ENCODE data around the gene IL1RL2.

The IL1RL2 gene

DNA sequence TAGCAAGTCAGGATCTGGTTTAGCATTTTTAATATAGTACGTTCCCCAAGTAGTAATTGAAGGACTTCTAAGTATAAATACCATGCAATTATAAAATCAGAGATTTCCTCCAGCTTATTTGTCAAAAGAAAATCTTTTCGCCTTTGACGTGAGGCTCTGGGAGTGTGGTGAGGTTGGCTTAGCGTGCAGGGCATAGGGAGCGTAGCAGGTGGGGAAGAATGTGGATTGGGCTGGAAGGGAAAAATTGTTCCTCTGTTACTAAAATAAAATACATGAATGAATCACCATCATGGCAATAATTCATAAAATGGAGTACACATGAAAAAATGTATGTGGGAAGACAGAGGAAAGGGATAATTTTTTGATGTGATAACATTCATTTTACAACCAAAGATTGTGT, 5.4 kb upstream of the IL1RL2 start:
- no peak for ATAC-seq
- TF ChIP-seq, protein P1, sequence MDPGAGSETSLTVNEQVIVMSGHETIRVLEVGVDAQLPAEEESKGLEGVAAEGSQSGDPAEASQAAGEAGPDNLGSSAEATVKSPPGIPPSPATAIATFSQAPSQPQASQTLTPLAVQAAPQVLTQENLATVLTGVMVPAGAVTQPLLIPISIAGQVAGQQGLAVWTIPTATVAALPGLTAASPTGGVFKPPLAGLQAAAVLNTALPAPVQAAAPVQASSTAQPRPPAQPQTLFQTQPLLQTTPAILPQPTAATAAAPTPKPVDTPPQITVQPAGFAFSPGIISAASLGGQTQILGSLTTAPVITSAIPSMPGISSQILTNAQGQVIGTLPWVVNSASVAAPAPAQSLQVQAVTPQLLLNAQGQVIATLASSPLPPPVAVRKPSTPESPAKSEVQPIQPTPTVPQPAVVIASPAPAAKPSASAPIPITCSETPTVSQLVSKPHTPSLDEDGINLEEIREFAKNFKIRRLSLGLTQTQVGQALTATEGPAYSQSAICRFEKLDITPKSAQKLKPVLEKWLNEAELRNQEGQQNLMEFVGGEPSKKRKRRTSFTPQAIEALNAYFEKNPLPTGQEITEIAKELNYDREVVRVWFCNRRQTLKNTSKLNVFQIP (CRISPR knock-in tag; IDR thresholded peaks at IDR 0.05; ENCODE audit: borderline replicate concordance, low read depth), result no peak
- TF ChIP-seq ZFP3 (CRISPR knock-in tag; IDR thresholded peaks at IDR 0.05), result no peak
- no peak for TF ChIP-seq OSR1 (CRISPR knock-in tag; IDR thresholded peaks at IDR 0.05)
- TF ChIP-seq ESRRG (CRISPR knock-in tag; IDR thresholded peaks at IDR 0.05), result no peak
- TF ChIP-seq, protein P2, sequence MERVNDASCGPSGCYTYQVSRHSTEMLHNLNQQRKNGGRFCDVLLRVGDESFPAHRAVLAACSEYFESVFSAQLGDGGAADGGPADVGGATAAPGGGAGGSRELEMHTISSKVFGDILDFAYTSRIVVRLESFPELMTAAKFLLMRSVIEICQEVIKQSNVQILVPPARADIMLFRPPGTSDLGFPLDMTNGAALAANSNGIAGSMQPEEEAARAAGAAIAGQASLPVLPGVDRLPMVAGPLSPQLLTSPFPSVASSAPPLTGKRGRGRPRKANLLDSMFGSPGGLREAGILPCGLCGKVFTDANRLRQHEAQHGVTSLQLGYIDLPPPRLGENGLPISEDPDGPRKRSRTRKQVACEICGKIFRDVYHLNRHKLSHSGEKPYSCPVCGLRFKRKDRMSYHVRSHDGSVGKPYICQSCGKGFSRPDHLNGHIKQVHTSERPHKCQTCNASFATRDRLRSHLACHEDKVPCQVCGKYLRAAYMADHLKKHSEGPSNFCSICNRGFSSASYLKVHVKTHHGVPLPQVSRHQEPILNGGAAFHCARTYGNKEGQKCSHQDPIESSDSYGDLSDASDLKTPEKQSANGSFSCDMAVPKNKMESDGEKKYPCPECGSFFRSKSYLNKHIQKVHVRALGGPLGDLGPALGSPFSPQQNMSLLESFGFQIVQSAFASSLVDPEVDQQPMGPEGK (CRISPR knock-in tag; IDR thresholded peaks at IDR 0.05; ENCODE audit: borderline replicate concordance), result no peak
- no peak for TF ChIP-seq ZFP30 (CRISPR knock-in tag; IDR thresholded peaks at IDR 0.05)
- no peak for TF ChIP-seq CSDC2 (CRISPR knock-in tag; IDR thresholded peaks at IDR 0.05)
- TF ChIP-seq, protein P3, sequence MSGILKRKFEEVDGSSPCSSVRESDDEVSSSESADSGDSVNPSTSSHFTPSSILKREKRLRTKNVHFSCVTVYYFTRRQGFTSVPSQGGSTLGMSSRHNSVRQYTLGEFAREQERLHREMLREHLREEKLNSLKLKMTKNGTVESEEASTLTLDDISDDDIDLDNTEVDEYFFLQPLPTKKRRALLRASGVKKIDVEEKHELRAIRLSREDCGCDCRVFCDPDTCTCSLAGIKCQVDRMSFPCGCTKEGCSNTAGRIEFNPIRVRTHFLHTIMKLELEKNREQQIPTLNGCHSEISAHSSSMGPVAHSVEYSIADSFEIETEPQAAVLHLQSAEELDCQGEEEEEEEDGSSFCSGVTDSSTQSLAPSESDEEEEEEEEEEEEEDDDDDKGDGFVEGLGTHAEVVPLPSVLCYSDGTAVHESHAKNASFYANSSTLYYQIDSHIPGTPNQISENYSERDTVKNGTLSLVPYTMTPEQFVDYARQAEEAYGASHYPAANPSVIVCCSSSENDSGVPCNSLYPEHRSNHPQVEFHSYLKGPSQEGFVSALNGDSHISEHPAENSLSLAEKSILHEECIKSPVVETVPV (CRISPR knock-in tag; IDR thresholded peaks at IDR 0.05), result no peak
- TF ChIP-seq ZC3H10 (CRISPR knock-in tag; IDR thresholded peaks at IDR 0.05), result no peak
- TF ChIP-seq ZNF70 (CRISPR knock-in tag; IDR thresholded peaks at IDR 0.05), result no peak
- TF ChIP-seq SNAI2 (CRISPR knock-in tag; IDR thresholded peaks at IDR 0.05), result no peak
- no peak for TF ChIP-seq TOX (CRISPR knock-in tag; IDR thresholded peaks at IDR 0.05; ENCODE audit: borderline replicate concordance)
- TF ChIP-seq, protein P4, sequence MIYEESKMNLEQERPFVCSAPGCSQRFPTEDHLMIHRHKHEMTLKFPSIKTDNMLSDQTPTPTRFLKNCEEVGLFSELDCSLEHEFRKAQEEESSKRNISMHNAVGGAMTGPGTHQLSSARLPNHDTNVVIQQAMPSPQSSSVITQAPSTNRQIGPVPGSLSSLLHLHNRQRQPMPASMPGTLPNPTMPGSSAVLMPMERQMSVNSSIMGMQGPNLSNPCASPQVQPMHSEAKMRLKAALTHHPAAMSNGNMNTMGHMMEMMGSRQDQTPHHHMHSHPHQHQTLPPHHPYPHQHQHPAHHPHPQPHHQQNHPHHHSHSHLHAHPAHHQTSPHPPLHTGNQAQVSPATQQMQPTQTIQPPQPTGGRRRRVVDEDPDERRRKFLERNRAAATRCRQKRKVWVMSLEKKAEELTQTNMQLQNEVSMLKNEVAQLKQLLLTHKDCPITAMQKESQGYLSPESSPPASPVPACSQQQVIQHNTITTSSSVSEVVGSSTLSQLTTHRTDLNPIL (CRISPR knock-in tag; IDR thresholded peaks at IDR 0.05; ENCODE audit: low read depth), result no peak
- TF ChIP-seq, protein P5, sequence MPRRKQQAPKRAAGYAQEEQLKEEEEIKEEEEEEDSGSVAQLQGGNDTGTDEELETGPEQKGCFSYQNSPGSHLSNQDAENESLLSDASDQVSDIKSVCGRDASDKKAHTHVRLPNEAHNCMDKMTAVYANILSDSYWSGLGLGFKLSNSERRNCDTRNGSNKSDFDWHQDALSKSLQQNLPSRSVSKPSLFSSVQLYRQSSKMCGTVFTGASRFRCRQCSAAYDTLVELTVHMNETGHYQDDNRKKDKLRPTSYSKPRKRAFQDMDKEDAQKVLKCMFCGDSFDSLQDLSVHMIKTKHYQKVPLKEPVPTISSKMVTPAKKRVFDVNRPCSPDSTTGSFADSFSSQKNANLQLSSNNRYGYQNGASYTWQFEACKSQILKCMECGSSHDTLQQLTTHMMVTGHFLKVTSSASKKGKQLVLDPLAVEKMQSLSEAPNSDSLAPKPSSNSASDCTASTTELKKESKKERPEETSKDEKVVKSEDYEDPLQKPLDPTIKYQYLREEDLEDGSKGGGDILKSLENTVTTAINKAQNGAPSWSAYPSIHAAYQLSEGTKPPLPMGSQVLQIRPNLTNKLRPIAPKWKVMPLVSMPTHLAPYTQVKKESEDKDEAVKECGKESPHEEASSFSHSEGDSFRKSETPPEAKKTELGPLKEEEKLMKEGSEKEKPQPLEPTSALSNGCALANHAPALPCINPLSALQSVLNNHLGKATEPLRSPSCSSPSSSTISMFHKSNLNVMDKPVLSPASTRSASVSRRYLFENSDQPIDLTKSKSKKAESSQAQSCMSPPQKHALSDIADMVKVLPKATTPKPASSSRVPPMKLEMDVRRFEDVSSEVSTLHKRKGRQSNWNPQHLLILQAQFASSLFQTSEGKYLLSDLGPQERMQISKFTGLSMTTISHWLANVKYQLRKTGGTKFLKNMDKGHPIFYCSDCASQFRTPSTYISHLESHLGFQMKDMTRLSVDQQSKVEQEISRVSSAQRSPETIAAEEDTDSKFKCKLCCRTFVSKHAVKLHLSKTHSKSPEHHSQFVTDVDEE (CRISPR knock-in tag; IDR thresholded peaks at IDR 0.05), result no peak
- TF ChIP-seq PPARA (CRISPR knock-in tag; IDR thresholded peaks at IDR 0.05; ENCODE audit: borderline replicate concordance), result no peak
- no peak for TF ChIP-seq ISL1 (CRISPR knock-in tag; IDR thresholded peaks at IDR 0.05)

DNA sequence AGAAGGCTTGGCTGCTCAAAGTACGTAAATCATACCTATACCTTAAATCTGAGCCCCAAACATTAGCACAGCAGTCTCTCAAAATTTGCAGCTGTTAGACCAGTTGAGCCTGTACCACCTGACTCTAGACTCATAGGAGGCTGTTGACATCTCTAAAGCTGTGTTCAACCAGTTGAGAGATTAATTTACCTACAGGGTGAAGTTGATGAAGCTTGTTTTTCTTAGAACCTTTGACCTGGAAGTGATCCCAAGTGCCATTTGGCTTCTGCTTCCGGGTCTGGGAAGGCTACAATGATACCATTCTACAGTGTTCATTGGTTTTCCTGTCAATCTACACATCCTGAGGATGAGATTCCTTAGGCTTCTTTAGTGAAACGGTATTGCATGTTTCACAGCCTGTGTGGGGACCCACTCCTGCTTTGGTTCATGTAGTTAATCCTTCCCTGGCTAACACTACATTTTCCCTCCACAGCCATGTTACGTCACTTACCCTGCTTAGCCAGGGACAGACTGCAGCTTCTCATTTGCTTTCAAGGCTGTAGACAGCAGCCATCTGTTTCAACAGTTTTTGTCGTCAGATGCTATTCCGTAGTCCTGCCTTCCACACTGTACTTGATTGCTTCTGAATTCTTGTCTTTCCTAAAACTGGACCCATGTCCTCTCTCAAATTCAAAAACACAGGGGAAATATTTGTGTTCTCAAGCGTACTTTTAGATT, 4.7 kb upstream of the IL1RL2 start:
- no peak for ATAC-seq
- no peak for TF ChIP-seq ESRRG (CRISPR knock-in tag; IDR thresholded peaks at IDR 0.05)

DNA sequence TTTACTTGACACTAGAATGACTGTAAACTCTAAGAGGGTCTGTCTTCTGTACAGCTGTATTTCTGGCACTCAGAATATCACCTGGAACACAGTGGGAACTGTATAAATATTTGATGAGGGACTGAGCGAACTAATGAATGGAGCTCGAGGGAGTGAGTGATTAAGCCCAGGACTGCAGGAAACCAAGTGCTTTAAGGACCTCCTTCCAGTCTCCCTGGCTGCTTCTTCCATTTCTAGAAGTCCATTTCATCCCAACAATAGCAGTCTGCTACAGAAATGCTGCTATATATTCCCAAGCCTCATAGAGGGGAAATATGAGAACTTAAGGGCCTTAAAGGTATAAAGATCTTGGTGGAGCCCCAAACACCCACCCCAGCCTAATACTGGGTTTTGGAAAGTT, 2.8 kb upstream of the IL1RL2 start:
- TF ChIP-seq SNAI2 (CRISPR knock-in tag; IDR thresholded peaks at IDR 0.05), result no peak
- TF ChIP-seq ISL1 (CRISPR knock-in tag; IDR thresholded peaks at IDR 0.05), result no peak
- TF ChIP-seq, protein P2 (CRISPR knock-in tag; IDR thresholded peaks at IDR 0.05; ENCODE audit: borderline replicate concordance), result no peak
- TF ChIP-seq, protein P1 (CRISPR knock-in tag; IDR thresholded peaks at IDR 0.05; ENCODE audit: borderline replicate concordance, low read depth), result no peak
- TF ChIP-seq ZNF70 (CRISPR knock-in tag; IDR thresholded peaks at IDR 0.05), result no peak
- TF ChIP-seq ESRRG (CRISPR knock-in tag; IDR thresholded peaks at IDR 0.05), result no peak
- TF ChIP-seq, protein P5 (CRISPR knock-in tag; IDR thresholded peaks at IDR 0.05), result no peak
- TF ChIP-seq, protein P3 (CRISPR knock-in tag; IDR thresholded peaks at IDR 0.05), result no peak
- no peak for TF ChIP-seq ZNF8 (CRISPR knock-in tag; IDR thresholded peaks at IDR 0.05)
- TF ChIP-seq OSR1 (CRISPR knock-in tag; IDR thresholded peaks at IDR 0.05), result no peak
- TF ChIP-seq CSDC2 (CRISPR knock-in tag; IDR thresholded peaks at IDR 0.05), result no peak
- TF ChIP-seq BACH2 (CRISPR knock-in tag; IDR thresholded peaks at IDR 0.05; ENCODE audit: borderline replicate concordance), result no peak

More for the DNA sequence above, 2.8 kb upstream of the IL1RL2 start:
- ATAC-seq, result no peak

All from SK-N-SH treated with all-trans-retinoic acid at 6 μM for 48 hours (cell line).